GM23248 (cell line): ENCODE data around the gene SMCR8. TPM values are rescaled to one million over a fixed set of nuclear protein-coding genes. Genes with fewer than 3 reads are reported as not detected.
A peak's percentile ranks its signal among the peaks of the same experiment; 100 is the strongest.

ENCODE experiments used
- DNase-seq: peaks from one replicate; pipeline ENCODE4 v3.0.0-alpha.2; 2015
- H2AFZ ChIP-seq: fragments of 200-600 bp; sonication (generic); 2 replicates; pipeline ENCODE4 v1.6.1; 2016; ENCODE audit warnings: antibody characterized with exemption
- H3F3A ChIP-seq: fragments of 200-600 bp; sonication (generic); 2 replicates; pipeline ENCODE4 v1.6.1; 2016; ENCODE audit warnings: mild to moderate bottlenecking, antibody characterized with exemption, mixed run types; ENCODE audit not compliant: insufficient read depth
- H3K27ac ChIP-seq: fragments of 200-600 bp; sonication (generic); 2 replicates; pipeline ENCODE4 v1.5.1; 2016; ENCODE audit warnings: mild to moderate bottlenecking
- H3K27me3 ChIP-seq: fragments of 200-600 bp; sonication (generic); replicated peaks from 2 replicates; pipeline ENCODE4 v1.6.1; 2016; ENCODE audit warnings: mild to moderate bottlenecking; ENCODE audit not compliant: insufficient read depth
- H3K36me3 ChIP-seq: fragments of 200-600 bp; sonication (generic); 2 replicates; pipeline ENCODE4 v1.6.1; 2016; ENCODE audit warnings: low read depth, mild to moderate bottlenecking
- H3K4me1 ChIP-seq: fragments of 200-600 bp; sonication (generic); 2 replicates; pipeline ENCODE4 v1.6.1; 2016; ENCODE audit warnings: mild to moderate bottlenecking; ENCODE audit not compliant: insufficient read depth
- H3K4me2 ChIP-seq: fragments of 200-600 bp; sonication (generic); one replicate; pipeline ENCODE4 v1.6.1; 2016; ENCODE audit warnings: mild to moderate bottlenecking; ENCODE audit not compliant: unreplicated experiment
- H3K4me3 ChIP-seq: fragments of 200-600 bp; sonication (generic); 2 replicates; pipeline ENCODE4 v1.5.1; 2016; ENCODE audit warnings: mild to moderate bottlenecking
- H3K79me2 ChIP-seq: fragments of 200-600 bp; sonication (generic); 2 replicates; pipeline ENCODE4 v1.6.1; 2016; ENCODE audit warnings: mild to moderate bottlenecking; ENCODE audit not compliant: insufficient read depth
- H3K9ac ChIP-seq: fragments of 200-600 bp; sonication (generic); 2 replicates; pipeline ENCODE4 v1.6.1; 2016; ENCODE audit warnings: mild to moderate bottlenecking
- H3K9me2 ChIP-seq: fragments of 200-600 bp; sonication (generic); 2 replicates; pipeline ENCODE4 v1.6.1; 2016; ENCODE audit warnings: mixed run types, mild to moderate bottlenecking, moderate library complexity; ENCODE audit not compliant: insufficient read depth
- H3K9me3 ChIP-seq: fragments of 200-600 bp; sonication (generic); one replicate; pipeline ENCODE4 v1.6.1; 2017; ENCODE audit warnings: low read depth
- H4K20me1 ChIP-seq: fragments of 200-600 bp; sonication (generic); 2 replicates; pipeline ENCODE4 v1.6.0; 2016; ENCODE audit not compliant: insufficient read depth
- EZH2 ChIP-seq: fragments of 200-600 bp; sonication (generic); IDR thresholded peaks from 2 replicates; pipeline ENCODE4 v1.6.1; 2018; ENCODE audit warnings: antibody characterized with exemption, mild to moderate bottlenecking; ENCODE audit not compliant: insufficient read depth, poor library complexity, severe bottlenecking
- EZH2phosphoT487 ChIP-seq: fragments of 200-600 bp; sonication (generic); IDR thresholded peaks from 2 replicates; pipeline ENCODE4 v1.6.1; 2018; ENCODE audit warnings: antibody characterized with exemption, moderate library complexity, mild to moderate bottlenecking, low read depth; ENCODE audit not compliant: insufficient read depth
- WGBS, 2 experiments: methylation state at CpG; one replicate each; pipeline ENCODE4 v1.1.6; 2015 to 2017; ENCODE audit warnings: low lambda C conversion rate in 2 of 2, low coverage in 1 of 2; ENCODE audit errors: missing lambda C conversion rate in 2 of 2; 5-methylcytosine and 5-hydroxymethylcytosine counted together
- in situ Hi-C: fragments of 300-500 bp; cut with MboI; formaldehyde crosslinking; loops from 2 replicates; pipeline ENCODE4 v1.15.0; 2020
- polyA plus RNA-seq: library from polyadenylated mRNA; unstranded; fragments of >200 nt; fragmentation: Nextera tagmentation; extraction: Ambion mirVana; gene quantifications from 2 replicates; pipeline ENCODE4 v1.2.1, GENCODE V29; 2016
- total RNA-seq: library from RNA; depleted of rRNA; stranded (reverse); fragments of >200 nt; shearing (Covaris generic); gene quantifications from 2 replicates; pipeline ENCODE4 v1.2.3, GENCODE V29; 2014; rRNA removed

Gene SMCR8
- total RNA-seq = 10.5 and 15.0 TPM in 2 replicates
- 2.2 and 2.5 TPM in 2 replicates for polyA plus RNA-seq

- TF ChIP-seq EZH2phosphoT487 (no peak), EZH2 (no peak)
- 1 to 2% methylated on average over 63 to 74 of the region's 78 CpGs for WGBS, 2 experiments
- Histone ChIP-seq H3K27ac (peak within 1 kb of the TSS; percentile 93), H4K20me1 (no peaks in the 10 kb centered on the region), H3K9me3 (no peaks in the 10 kb centered on the region), H3K4me1 (peaks cover 50% of the 10 kb centered on the region), H2AFZ (peak within 1 kb of the TSS; percentile 79), H3K79me2 (peaks cover 92% of the 10 kb centered on the region), H3F3A (no peaks in the 10 kb centered on the region), H3K27me3 (no peaks in the 10 kb centered on the region), H3K36me3 (peaks cover 8% of the 10 kb centered on the region; the same call in 1 of the 2 replicates), H3K4me2 (peak within 1 kb of the TSS; percentile 96), H3K9me2 (no peaks in the 10 kb centered on the region), H3K9ac (peak within 1 kb of the TSS; percentile 97), H3K4me3 (peak within 1 kb of the TSS; percentile 94)
- DNase-seq = peak; percentile 99
- in situ Hi-C loops = no loop called here
Measured at GRCh38 chr17:18314731-18315561, at the start of gene SMCR8, which contains the start of gene TOP3A. Gene SMCR8 (plus strand): TSS chr17:18315293. CDS start chr17:18315790, 497 bp downstream. Gene TOP3A (minus strand): TSS chr17:18314994. CDS start chr17:18314778, 216 bp downstream.

- Histone ChIP-seq H3K9ac (no peak overlapping the region), H3K27ac (no peak overlapping the region), H3K4me1 (no peaks in the 10 kb centered on the region), H3K4me2 (no peak overlapping the region), H3K79me2 (peaks cover 4% of the 10 kb centered on the region), H3K27me3 (no peaks in the 10 kb centered on the region), H3K9me2 (no peaks in the 10 kb centered on the region), H3F3A (peaks cover 12% of the 10 kb centered on the region; the same call in 1 of the 2 replicates), H4K20me1 (no peaks in the 10 kb centered on the region), H3K9me3 (no peaks in the 10 kb centered on the region), H3K4me3 (no peak overlapping the region), H3K36me3 (no peaks in the 10 kb centered on the region), H2AFZ (no peak overlapping the region)
- in situ Hi-C loops = no loop called here
- 80 to 81% methylated on average over 10 of the region's 10 CpGs for WGBS, 2 experiments
- no peak for DNase-seq
- TF ChIP-seq EZH2 = no peak
- no peak for TF ChIP-seq EZH2phosphoT487
Measured at GRCh38 chr17:18267366-18267765, 47.7 kb upstream of the SMCR8 start.

DNA sequence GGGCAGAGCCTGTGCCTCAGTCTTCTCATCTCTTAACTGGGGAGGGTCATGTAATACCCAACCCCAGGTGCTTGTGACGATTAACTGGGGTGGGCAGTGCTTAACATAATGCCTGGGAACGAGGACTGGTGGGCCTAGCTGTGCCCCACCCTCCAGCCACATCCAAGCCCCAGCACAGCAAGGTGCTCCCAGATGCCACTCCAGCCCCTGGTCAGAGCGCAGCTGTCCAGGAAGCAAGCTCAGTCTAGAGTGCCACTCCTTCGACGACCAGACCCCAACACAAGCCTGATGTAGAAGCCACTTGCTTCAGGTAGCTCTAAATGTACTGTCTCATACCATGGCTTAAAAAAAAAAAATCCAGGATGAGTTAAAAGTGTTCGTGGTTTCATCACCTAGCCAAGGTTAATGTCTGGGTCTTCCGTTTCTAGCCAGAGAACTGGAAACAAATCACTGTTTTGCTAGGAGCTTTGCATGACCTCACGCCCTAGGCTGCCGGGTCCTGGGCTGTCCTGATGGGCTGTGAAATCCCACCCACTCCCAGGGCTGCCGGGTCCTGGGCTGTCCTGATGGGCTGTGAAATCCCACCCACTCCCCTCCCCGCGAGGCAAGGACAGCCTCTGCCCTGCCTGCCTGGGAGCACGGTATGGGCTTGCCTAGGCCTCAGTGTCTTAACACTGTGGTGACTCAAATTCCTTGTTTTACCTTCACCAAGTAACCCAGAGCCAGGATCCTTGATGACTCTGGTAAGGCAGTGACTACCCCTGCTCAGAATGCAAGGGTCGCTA, 47.0 kb upstream of the SMCR8 start:
- Histone ChIP-seq H3K9me3 (no peaks in the 10 kb centered on the region), H3F3A (peaks cover 15% of the 10 kb centered on the region; the same call in 1 of the 2 replicates), H3K27me3 (no peaks in the 10 kb centered on the region), H3K79me2 (no peaks in the 10 kb centered on the region), H3K36me3 (no peaks in the 10 kb centered on the region), H3K27ac (peak overlapping the region; percentile 32), H3K4me1 (no peaks in the 10 kb centered on the region), H4K20me1 (no peaks in the 10 kb centered on the region), H3K4me2 (no peak overlapping the region), H3K9ac (no peak overlapping the region), H3K4me3 (no peak overlapping the region), H3K9me2 (no peaks in the 10 kb centered on the region), H2AFZ (no peak overlapping the region)
- 49 to 53% methylated on average over 14 of the region's 14 CpGs for WGBS, 2 experiments
- TF ChIP-seq EZH2phosphoT487 (no peak), EZH2 (no peak)
- in situ Hi-C loops = no loop called here
- DNase-seq = peak; percentile 66

DNA sequence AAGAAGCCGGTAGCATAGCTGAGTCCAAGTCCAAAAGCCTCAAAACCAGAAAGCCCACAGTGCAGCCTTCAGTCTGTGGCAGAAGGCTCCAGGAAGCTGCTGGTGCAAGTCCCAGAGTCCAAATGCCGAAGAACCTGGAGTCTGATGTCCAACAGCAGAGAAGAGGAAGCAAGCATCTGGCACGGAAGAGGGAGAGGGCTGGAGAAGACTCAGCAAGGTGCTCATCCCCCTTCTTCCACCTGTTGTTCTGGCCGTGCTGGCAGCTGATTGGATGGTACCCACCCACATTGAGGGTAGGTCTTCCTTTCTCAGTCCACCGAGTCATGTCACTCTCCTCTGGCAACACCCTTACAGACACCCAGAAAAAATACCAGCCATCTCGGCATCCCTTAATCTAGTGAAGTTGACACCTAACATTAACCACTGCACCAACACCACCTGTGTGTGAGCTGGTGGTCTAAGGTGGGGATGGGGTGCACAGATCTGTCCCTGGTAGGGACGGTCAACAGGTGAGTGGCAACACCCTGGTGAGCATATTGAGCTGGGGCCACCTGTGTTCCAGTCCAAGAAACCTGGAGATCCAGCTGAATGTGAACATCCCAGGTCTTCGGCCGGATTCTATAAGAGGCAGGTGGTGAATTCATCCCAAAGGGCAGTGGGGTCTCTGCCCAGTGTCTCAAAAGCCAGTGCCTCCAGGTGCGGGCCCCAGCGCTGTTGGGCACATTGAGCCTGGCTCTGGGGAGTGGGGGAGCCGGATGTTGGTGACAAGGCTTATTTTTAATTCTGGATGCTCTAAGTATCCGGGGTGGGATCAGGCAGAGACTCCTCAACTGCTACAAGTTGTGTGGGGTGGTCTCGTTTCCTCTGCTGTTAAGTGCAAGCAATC, 44.8 kb upstream of the SMCR8 start:
- Histone ChIP-seq H3K4me1 (no peaks in the 10 kb centered on the region), H3K9me3 (no peaks in the 10 kb centered on the region), H2AFZ (no peak overlapping the region), H3K27me3 (no peaks in the 10 kb centered on the region), H3K4me3 (no peak overlapping the region), H3K4me2 (no peak overlapping the region), H4K20me1 (no peaks in the 10 kb centered on the region), H3F3A (peaks cover 15% of the 10 kb centered on the region; the same call in 1 of the 2 replicates), H3K36me3 (no peaks in the 10 kb centered on the region), H3K27ac (no peak overlapping the region), H3K9ac (no peak overlapping the region), H3K9me2 (no peaks in the 10 kb centered on the region), H3K79me2 (no peaks in the 10 kb centered on the region)
- in situ Hi-C loops = no loop called here
- DNase-seq = no peak
- WGBS, 2 experiments = 79 to 81% methylated on average over 14 of the region's 14 CpGs
- no peak for TF ChIP-seq EZH2
- TF ChIP-seq EZH2phosphoT487 = no peak
